ENCODE measurements around the gene ALPK1.

DNA sequence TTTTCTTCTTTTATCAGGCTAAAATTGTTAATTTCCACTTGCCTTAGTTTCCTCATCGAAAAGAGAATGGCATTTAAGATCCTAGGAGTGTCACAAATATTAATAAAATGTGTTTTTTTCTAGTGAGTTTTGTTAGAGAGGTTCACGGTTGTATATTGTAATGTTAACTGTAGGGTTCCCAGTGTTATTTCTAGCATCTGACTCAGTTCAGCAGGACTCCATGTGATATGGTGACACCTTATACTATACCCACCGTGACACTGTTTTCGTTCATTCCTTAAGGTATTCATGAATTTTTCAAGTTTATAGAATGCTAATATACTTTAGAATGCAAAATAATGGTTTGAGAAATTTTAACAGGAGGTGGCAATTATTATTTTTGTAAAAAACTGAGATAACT, 128.7 kb downstream of the ALPK1 start:
- no peak for TF ChIP-seq CTCF (conservative IDR thresholded peaks at IDR 0.05)
- TF ChIP-seq ZFX (IDR thresholded peaks at IDR 0.05), result no peak

Measured in C4-2B (cell line).